Measurements from ENCODE around the gene FGF3. TPM values are rescaled to one million over a fixed set of nuclear protein-coding genes. Genes with fewer than 3 reads are reported as not detected.

Gene FGF3
- total RNA-seq, 2 donors from 2014 or later: not detected

DNA sequence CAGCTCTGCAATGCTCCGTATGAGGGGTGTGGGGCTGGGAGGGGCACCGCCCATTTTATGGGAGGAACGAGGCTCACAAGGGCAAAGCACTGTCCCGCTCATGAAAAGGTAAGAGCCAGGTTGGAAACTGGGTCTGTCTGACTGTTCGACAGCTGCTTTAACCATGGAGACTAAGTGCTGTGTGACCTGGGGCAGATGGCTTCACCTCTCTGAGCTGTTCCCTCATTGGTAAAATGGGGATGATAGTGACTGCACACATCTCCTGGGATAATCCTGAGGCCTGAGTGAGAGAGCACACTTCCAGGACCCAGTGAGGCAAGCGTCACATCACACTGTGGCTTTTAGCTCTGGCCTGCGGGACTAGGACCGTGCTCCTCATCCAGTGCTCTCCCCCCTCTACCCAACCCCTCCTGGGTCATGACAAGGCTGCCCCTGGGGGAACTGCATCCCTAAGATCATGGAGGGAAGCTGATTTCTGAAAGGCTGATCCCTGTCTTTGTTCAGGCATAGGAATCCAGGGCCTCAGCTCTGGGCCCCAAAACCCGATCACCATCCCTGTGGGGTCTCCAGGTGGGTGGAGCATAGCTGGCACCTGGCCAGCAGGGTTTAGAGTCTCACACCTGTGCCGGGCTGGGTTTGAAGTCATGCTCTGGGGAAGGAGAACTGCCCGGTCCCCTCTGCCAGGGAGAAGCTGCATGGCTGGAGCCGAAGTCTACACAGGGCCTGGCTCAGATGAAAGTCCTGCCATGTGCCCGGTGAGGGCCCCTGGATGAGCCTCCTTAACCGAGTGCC is 21.3 kb downstream of the FGF3 start:
- TF ChIP-seq CTCF (IDR thresholded peaks at IDR 0.05): no peak
- no peak overlapping the region for H3K4me3 ChIP-seq

DNA sequence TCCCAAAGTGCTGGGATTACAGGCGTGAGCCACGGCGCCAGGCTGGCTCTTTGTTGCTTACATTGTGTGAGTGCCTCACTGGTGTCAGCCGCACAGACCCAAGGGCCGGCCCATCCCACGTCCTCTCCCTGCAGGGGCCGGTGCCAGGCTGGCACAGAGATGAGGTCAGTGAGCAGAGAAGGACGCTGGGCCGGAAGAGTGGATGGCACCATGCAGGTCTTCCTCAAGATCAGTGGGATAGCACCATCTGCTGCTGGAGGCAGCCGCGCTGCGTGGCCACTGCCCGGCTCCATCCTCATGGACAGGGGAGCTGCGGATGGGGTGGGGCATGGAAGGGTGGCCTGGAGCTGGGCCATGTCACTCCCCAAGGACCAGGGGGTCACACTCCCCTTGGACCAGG is 22.1 kb downstream of the FGF3 start:
- DNase-seq (ENCODE audit: low spot score): no peak
- no peak for TF ChIP-seq CTCF (IDR thresholded peaks at IDR 0.05)

More for the DNA sequence above, 21.3 kb downstream of the FGF3 start:
- Histone ChIP-seq H3K27ac (no peak overlapping the region), H3K4me1 (no peaks in the 10 kb centered on the region), H3K36me3 (no peaks in the 10 kb centered on the region), H3K9me3 (peaks cover 0 to 5% of the 10 kb centered on the region in 2 donors), H3K27me3 (no peaks in the 10 kb centered on the region)
- no peak for DNase-seq (ENCODE audit: low spot score)

GRCh38 chr11:69796063-69796462 is 23.2 kb downstream of the FGF3 start:
- Histone ChIP-seq H3K9me3 (peaks cover 0 to 5% of the 10 kb centered on the region in 2 donors), H3K27ac (no peak overlapping the region), H3K36me3 (no peaks in the 10 kb centered on the region), H3K27me3 (no peaks in the 10 kb centered on the region), H3K4me3 (no peak overlapping the region), H3K4me1 (no peaks in the 10 kb centered on the region)
- TF ChIP-seq CTCF (IDR thresholded peaks at IDR 0.05): no peak
- DNase-seq (ENCODE audit: low spot score): no peak

More for the DNA sequence above, 22.1 kb downstream of the FGF3 start:
- no peaks in the 10 kb centered on the region for H3K36me3 ChIP-seq
- H3K4me1 ChIP-seq: no peaks in the 10 kb centered on the region
- no peak overlapping the region for H3K4me3 ChIP-seq
- H3K27ac ChIP-seq: no peak overlapping the region
- H3K9me3 ChIP-seq: peaks cover 0 to 5% of the 10 kb centered on the region in 2 donors
- H3K27me3 ChIP-seq: no peaks in the 10 kb centered on the region

GRCh38 chr11:69791276-69792180 is 27.7 kb downstream of the FGF3 start:
- H3K36me3 ChIP-seq: no peaks in the 10 kb centered on the region
- H3K4me1 ChIP-seq: no peaks in the 10 kb centered on the region
- H3K27me3 ChIP-seq: no peaks in the 10 kb centered on the region
- H3K9me3 ChIP-seq: no peaks in the 10 kb centered on the region
- no peak for DNase-seq (ENCODE audit: low spot score)
- no peak for TF ChIP-seq CTCF (IDR thresholded peaks at IDR 0.05)
- H3K27ac ChIP-seq: no peak overlapping the region
- no peak overlapping the region for H3K4me3 ChIP-seq

DNA sequence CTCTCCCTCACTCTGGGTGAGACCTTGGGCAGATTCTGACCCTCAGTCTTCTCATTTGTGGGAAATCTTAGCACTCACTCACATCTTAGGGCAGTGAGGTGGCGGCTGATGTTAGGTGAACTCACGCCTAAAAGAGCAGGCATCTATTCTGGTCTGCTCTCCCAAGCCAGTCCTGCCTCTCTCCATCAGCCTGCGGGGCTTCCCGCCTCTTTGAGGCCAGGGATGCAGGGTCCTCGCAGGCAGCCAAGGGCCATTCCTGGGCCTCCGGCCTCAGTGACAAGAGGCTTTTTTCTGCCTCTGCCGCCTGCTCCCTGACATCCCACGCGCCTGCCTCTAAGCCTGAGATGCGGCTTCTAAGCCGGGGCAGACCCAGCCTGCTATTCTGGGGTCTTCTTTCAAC is 30.3 kb downstream of the FGF3 start:
- Histone ChIP-seq H3K36me3 (no peaks in the 10 kb centered on the region), H3K27me3 (no peaks in the 10 kb centered on the region), H3K4me1 (no peaks in the 10 kb centered on the region), H3K9me3 (no peaks in the 10 kb centered on the region), H3K4me3 (no peak overlapping the region), H3K27ac (no peak overlapping the region)
- no peak for TF ChIP-seq CTCF (IDR thresholded peaks at IDR 0.05)
- no peak for DNase-seq (ENCODE audit: low spot score)

All from right atrium auricular region (tissue), 2 donors.